MM.1S (cell line): ENCODE results near the gene TANC2.

Experiments
- DNase-seq: peaks from one replicate; pipeline ENCODE4 v3.0.0-alpha.2; 2015
- H2AFZ ChIP-seq: fragments of 300-600 bp; sonication (generic); 2 replicates; pipeline ENCODE4 v1.6.0; 2016; ENCODE audit warnings: antibody characterized with exemption, low read length
- H3F3A ChIP-seq: fragments of 300-600 bp; sonication (generic); 2 replicates; pipeline ENCODE4 v1.6.1; 2016; ENCODE audit warnings: mild to moderate bottlenecking, antibody characterized with exemption, low read length, moderate library complexity, mixed read lengths; ENCODE audit not compliant: insufficient read depth
- H3K27ac ChIP-seq: fragments of 300-600 bp; sonication (generic); 2 replicates; pipeline ENCODE4 v1.5.1; 2016; ENCODE audit warnings: mild to moderate bottlenecking, low read length
- H3K27me3 ChIP-seq: fragments of 300-600 bp; sonication (generic); replicated peaks from 2 replicates; pipeline ENCODE4 v1.6.0; 2016; ENCODE audit warnings: low read length; ENCODE audit not compliant: insufficient read depth
- H3K36me3 ChIP-seq: fragments of 300-600 bp; sonication (generic); replicated peaks from 2 replicates; pipeline ENCODE4 v1.6.1; 2016; ENCODE audit warnings: mild to moderate bottlenecking, low read length, mixed read lengths; ENCODE audit not compliant: insufficient read depth
- H3K4me1 ChIP-seq: fragments of 300-600 bp; sonication (generic); 2 replicates; pipeline ENCODE4 v1.6.1; 2016; ENCODE audit warnings: low read length, mixed read lengths
- H3K4me2 ChIP-seq: fragments of 300-600 bp; sonication (generic); 2 replicates; pipeline ENCODE4 v1.6.0; 2016; ENCODE audit warnings: low read depth, low read length
- H3K4me3 ChIP-seq: fragments of 300-600 bp; sonication (generic); 2 replicates; pipeline ENCODE4 v1.5.1; 2016; ENCODE audit warnings: low read length, mixed read lengths
- H3K79me2 ChIP-seq: fragments of 300-600 bp; sonication (generic); 2 replicates; pipeline ENCODE4 v1.6.1; 2016; ENCODE audit warnings: mixed run types, low read length, mixed read lengths
- H3K9ac ChIP-seq: fragments of 300-600 bp; sonication (generic); 2 replicates; pipeline ENCODE4 v1.6.1; 2016; ENCODE audit warnings: low read length, mixed read lengths
- H3K9me2 ChIP-seq: fragments of 300-600 bp; sonication (generic); replicated peaks from 2 replicates; pipeline ENCODE4 v1.6.1; 2016; ENCODE audit warnings: mild to moderate bottlenecking, low read length, mixed read lengths; ENCODE audit not compliant: insufficient read depth
- H3K9me3 ChIP-seq: fragments of 300-600 bp; sonication (generic); replicated peaks from 2 replicates; pipeline ENCODE4 v1.6.1; 2016; ENCODE audit warnings: mild to moderate bottlenecking, low read length, mixed read lengths; ENCODE audit not compliant: insufficient read depth
- H4K20me1 ChIP-seq: fragments of 300-600 bp; sonication (generic); 2 replicates; pipeline ENCODE4 v1.6.1; 2016; ENCODE audit warnings: mild to moderate bottlenecking, low read length, moderate library complexity, mixed read lengths; ENCODE audit not compliant: insufficient read depth
- CTCF ChIP-seq: fragments of 300-600 bp; sonication (generic); IDR thresholded peaks from 2 replicates; pipeline ENCODE4 v1.5.1; 2016; ENCODE audit warnings: antibody characterized with exemption, low read length, mixed read lengths
- EZH2 ChIP-seq: fragments of 300-600 bp; sonication (generic); optimal IDR thresholded peaks from 2 replicates; pipeline ENCODE3; 2017; ENCODE audit warnings: low read depth, mild to moderate bottlenecking, antibody characterized with exemption, low read length, mixed read lengths
- EZH2phosphoT487 ChIP-seq: fragments of 300-600 bp; sonication (generic); IDR thresholded peaks from 2 replicates; pipeline ENCODE4 v1.6.1; 2018; ENCODE audit warnings: antibody characterized with exemption, low read length

The TANC2 gene

GRCh38 chr17:62980842-62981241 lies 14.8 kb downstream of the TANC2 start:
- Histone ChIP-seq H3K36me3 (no peaks in the 10 kb centered on the region), H2AFZ (no peak overlapping the region), H3K27ac (no peak overlapping the region), H3K27me3 (no peaks in the 10 kb centered on the region), H3K4me1 (no peaks in the 10 kb centered on the region), H4K20me1 (no peaks in the 10 kb centered on the region), H3K4me2 (no peak overlapping the region), H3K79me2 (no peaks in the 10 kb centered on the region), H3K9ac (no peak overlapping the region), H3F3A (no peaks in the 10 kb centered on the region), H3K9me3 (no peaks in the 10 kb centered on the region), H3K4me3 (no peak overlapping the region), H3K9me2 (no peaks in the 10 kb centered on the region)
- no peak for TF ChIP-seq EZH2
- no peak for TF ChIP-seq CTCF
- TF ChIP-seq EZH2phosphoT487, result no peak
- DNase-seq, result no peak

- H3K79me2 ChIP-seq, result no peaks in the 10 kb centered on the region
- no peak for TF ChIP-seq EZH2phosphoT487
- no peak for TF ChIP-seq EZH2
- no peak for TF ChIP-seq CTCF
Measured at GRCh38 chr17:62981933-62982332, 15.9 kb downstream of the TANC2 start.

GRCh38 chr17:62984801-62985200 lies 18.8 kb downstream of the TANC2 start:
- no peak for DNase-seq
- Histone ChIP-seq H3K4me2 (no peak overlapping the region), H3F3A (no peaks in the 10 kb centered on the region), H3K9ac (no peak overlapping the region), H3K27me3 (no peaks in the 10 kb centered on the region), H3K4me1 (no peaks in the 10 kb centered on the region), H4K20me1 (no peaks in the 10 kb centered on the region), H2AFZ (no peak overlapping the region), H3K9me2 (no peaks in the 10 kb centered on the region), H3K79me2 (no peaks in the 10 kb centered on the region), H3K27ac (no peak overlapping the region), H3K4me3 (no peak overlapping the region), H3K9me3 (no peaks in the 10 kb centered on the region), H3K36me3 (no peaks in the 10 kb centered on the region)
- TF ChIP-seq CTCF, result no peak
- TF ChIP-seq EZH2phosphoT487, result no peak
- TF ChIP-seq EZH2, result no peak

More at GRCh38 chr17:62981933-62982332, 15.9 kb downstream of the TANC2 start:
- H2AFZ ChIP-seq, result no peak overlapping the region
- H3K4me2 ChIP-seq, result no peak overlapping the region
- no peaks in the 10 kb centered on the region for H3K9me2 ChIP-seq
- no peaks in the 10 kb centered on the region for H3K27me3 ChIP-seq
- H3K36me3 ChIP-seq, result no peaks in the 10 kb centered on the region
- no peaks in the 10 kb centered on the region for H3K9me3 ChIP-seq
- no peak overlapping the region for H3K4me3 ChIP-seq
- no peaks in the 10 kb centered on the region for H4K20me1 ChIP-seq
- H3F3A ChIP-seq, result no peaks in the 10 kb centered on the region
- no peaks in the 10 kb centered on the region for H3K4me1 ChIP-seq
- H3K9ac ChIP-seq, result no peak overlapping the region
- DNase-seq, result no peak
- H3K27ac ChIP-seq, result no peak overlapping the region
